Astrocyte (in vitro differentiated cells and primary cell): ENCODE measurements around the gene RBM44.

Experiments used
- CTCF ChIP-seq: IDR thresholded peaks from 2 replicates; pipeline ENCODE4 v1.5.1; 2011; ENCODE audit warnings: low read depth, mild to moderate bottlenecking, inconsistent platforms, low read length, moderate library complexity; ENCODE audit not compliant: insufficient read depth
- EZH2 ChIP-seq: IDR thresholded peaks from 2 replicates; pipeline ENCODE4 v1.6.1; 2012; ENCODE audit warnings: mild to moderate bottlenecking, low read length, inconsistent platforms; ENCODE audit not compliant: insufficient read depth

GRCh38 chr2:237859533-237860272 is 61.1 kb downstream of the RBM44 start, which contains the start of gene RAMP1:
- TF ChIP-seq EZH2 (no peak), CTCF (no peak)
